ENCODE data around the gene POU2AF3.

POU2AF3 gene

GRCh38 chr11:111349191-111349695, 50.9 kb downstream of the POU2AF3 start:
- Histone ChIP-seq H3K36me3 (ENCODE audit: insufficient read depth, insufficient read length, low read length) (no peaks in the 10 kb centered on the region), H3K4me1 (ENCODE audit: insufficient read depth, insufficient read length) (no peaks in the 10 kb centered on the region), H3K27me3 (ENCODE audit: insufficient read depth, insufficient read length) (no peaks in the 10 kb centered on the region), H3K9me3 (ENCODE audit: insufficient read depth, low read length) (no peaks in the 10 kb centered on the region), H3K4me3 (ENCODE audit: insufficient read length, low read depth) (no peak overlapping the region), H3K9ac (ENCODE audit: insufficient read length, low read depth) (no peak overlapping the region)
- no peak for TF ChIP-seq YY1 (IDR thresholded peaks at IDR 0.05; ENCODE audit: insufficient read depth, insufficient read length)
- no peak for TF ChIP-seq ZNF274 (IDR thresholded peaks at IDR 0.05; ENCODE audit: low read depth, low read length)
- no peak for TF ChIP-seq SUZ12 (IDR thresholded peaks at IDR 0.05; ENCODE audit: extremely low read depth, insufficient read depth, insufficient read length)
- no peak for DNase-seq (ENCODE audit: low read depth, low spot score)

DNA sequence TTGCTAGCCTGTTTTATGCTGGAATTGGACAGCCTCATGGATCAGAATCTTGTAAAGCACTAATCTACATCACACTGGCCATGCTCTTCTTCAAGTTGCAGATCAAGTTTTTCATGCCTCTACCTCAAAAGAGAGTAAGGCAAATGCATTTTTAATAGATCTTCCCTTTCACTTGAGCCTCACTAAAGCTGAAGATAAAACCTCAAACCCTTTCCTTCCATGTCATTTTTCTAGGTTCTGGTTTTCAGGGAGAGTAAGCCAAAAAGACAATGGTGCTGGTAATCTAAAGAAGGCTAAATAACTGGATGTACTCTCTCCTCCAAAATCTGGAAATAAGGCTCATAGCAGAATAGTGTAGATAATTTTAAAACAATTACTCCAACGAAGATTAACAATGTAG, 52.5 kb downstream of the POU2AF3 start:
- H3K9ac ChIP-seq (ENCODE audit: insufficient read length, low read depth) = no peak overlapping the region
- no peaks in the 10 kb centered on the region for H3K36me3 ChIP-seq (ENCODE audit: insufficient read depth, insufficient read length, low read length)
- no peaks in the 10 kb centered on the region for H3K9me3 ChIP-seq (ENCODE audit: insufficient read depth, low read length)
- H3K27me3 ChIP-seq (ENCODE audit: insufficient read depth, insufficient read length) = no peaks in the 10 kb centered on the region
- H3K4me3 ChIP-seq (ENCODE audit: insufficient read length, low read depth) = no peak overlapping the region
- no peak for DNase-seq (ENCODE audit: low read depth, low spot score)
- H3K4me1 ChIP-seq (ENCODE audit: insufficient read depth, insufficient read length) = peaks cover 3% of the 10 kb centered on the region
- TF ChIP-seq YY1 (IDR thresholded peaks at IDR 0.05; ENCODE audit: insufficient read depth, insufficient read length) (no peak), SUZ12 (IDR thresholded peaks at IDR 0.05; ENCODE audit: extremely low read depth, insufficient read depth, insufficient read length) (no peak), ZNF274 (IDR thresholded peaks at IDR 0.05; ENCODE audit: low read depth, low read length) (no peak)

- H3K36me3 ChIP-seq (ENCODE audit: insufficient read depth, insufficient read length, low read length) = no peaks in the 10 kb centered on the region
- DNase-seq (ENCODE audit: low read depth, low spot score) = no peak
- TF ChIP-seq YY1 (IDR thresholded peaks at IDR 0.05; ENCODE audit: insufficient read depth, insufficient read length) (no peak), SUZ12 (IDR thresholded peaks at IDR 0.05; ENCODE audit: extremely low read depth, insufficient read depth, insufficient read length) (no peak), ZNF274 (IDR thresholded peaks at IDR 0.05; ENCODE audit: low read depth, low read length) (no peak)
- no peaks in the 10 kb centered on the region for H3K9me3 ChIP-seq (ENCODE audit: insufficient read depth, low read length)
- no peaks in the 10 kb centered on the region for H3K27me3 ChIP-seq (ENCODE audit: insufficient read depth, insufficient read length)
- no peak overlapping the region for H3K9ac ChIP-seq (ENCODE audit: insufficient read length, low read depth)
- H3K4me1 ChIP-seq (ENCODE audit: insufficient read depth, insufficient read length) = peaks cover 3% of the 10 kb centered on the region
- H3K4me3 ChIP-seq (ENCODE audit: insufficient read length, low read depth) = no peak overlapping the region
These were observed 53.2 kb downstream of the POU2AF3 start for GRCh38 chr11:111351374-111352055.

DNA sequence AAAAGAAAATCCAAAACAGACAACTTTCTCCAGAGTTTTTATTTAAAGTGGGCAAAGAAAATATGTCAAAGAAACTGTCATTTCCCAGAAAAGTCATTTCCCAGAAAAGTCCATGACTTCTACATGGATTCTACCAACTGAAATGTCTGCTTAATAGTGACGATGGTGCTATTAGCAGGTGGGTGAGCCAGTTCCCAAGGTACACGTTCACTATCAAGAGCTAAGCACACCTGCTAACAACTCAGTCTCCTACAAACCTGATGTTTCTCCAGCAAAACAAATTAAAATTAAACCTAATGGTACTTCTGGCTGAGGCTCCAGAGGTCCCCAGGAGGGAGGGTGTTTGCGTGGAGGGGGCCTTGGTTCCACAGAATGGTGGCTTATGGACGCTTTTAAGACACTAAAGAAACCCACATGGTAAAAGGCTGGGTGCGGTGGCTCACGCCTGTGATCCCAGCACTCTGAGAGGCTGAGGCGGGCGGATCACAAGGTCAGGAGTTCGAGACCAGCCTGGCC, 53.9 kb downstream of the POU2AF3 start:
- Histone ChIP-seq H3K9me3 (ENCODE audit: insufficient read depth, low read length) (no peaks in the 10 kb centered on the region), H3K9ac (ENCODE audit: insufficient read length, low read depth) (no peak overlapping the region), H3K36me3 (ENCODE audit: insufficient read depth, insufficient read length, low read length) (no peaks in the 10 kb centered on the region), H3K4me1 (ENCODE audit: insufficient read depth, insufficient read length) (peaks cover 3% of the 10 kb centered on the region), H3K27me3 (ENCODE audit: insufficient read depth, insufficient read length) (no peaks in the 10 kb centered on the region), H3K4me3 (ENCODE audit: insufficient read length, low read depth) (no peak overlapping the region)
- no peak for TF ChIP-seq ZNF274 (IDR thresholded peaks at IDR 0.05; ENCODE audit: low read depth, low read length)
- no peak for TF ChIP-seq SUZ12 (IDR thresholded peaks at IDR 0.05; ENCODE audit: extremely low read depth, insufficient read depth, insufficient read length)
- TF ChIP-seq YY1 (IDR thresholded peaks at IDR 0.05; ENCODE audit: insufficient read depth, insufficient read length) = no peak
- no peak for DNase-seq (ENCODE audit: low read depth, low spot score)

- H3K4me3 ChIP-seq (ENCODE audit: insufficient read length, low read depth) = no peak overlapping the region
- no peaks in the 10 kb centered on the region for H3K36me3 ChIP-seq (ENCODE audit: insufficient read depth, insufficient read length, low read length)
- H3K27me3 ChIP-seq (ENCODE audit: insufficient read depth, insufficient read length) = no peaks in the 10 kb centered on the region
- H3K9me3 ChIP-seq (ENCODE audit: insufficient read depth, low read length) = no peaks in the 10 kb centered on the region
- TF ChIP-seq ZNF274 (IDR thresholded peaks at IDR 0.05; ENCODE audit: low read depth, low read length) = no peak
- no peak for TF ChIP-seq SUZ12 (IDR thresholded peaks at IDR 0.05; ENCODE audit: extremely low read depth, insufficient read depth, insufficient read length)
- no peak for TF ChIP-seq YY1 (IDR thresholded peaks at IDR 0.05; ENCODE audit: insufficient read depth, insufficient read length)
- H3K9ac ChIP-seq (ENCODE audit: insufficient read length, low read depth) = no peak overlapping the region
- H3K4me1 ChIP-seq (ENCODE audit: insufficient read depth, insufficient read length) = peaks cover 3% of the 10 kb centered on the region
- no peak for DNase-seq (ENCODE audit: low read depth, low spot score)
These were observed 54.8 kb downstream of the POU2AF3 start for GRCh38 chr11:111352935-111353710.

DNA sequence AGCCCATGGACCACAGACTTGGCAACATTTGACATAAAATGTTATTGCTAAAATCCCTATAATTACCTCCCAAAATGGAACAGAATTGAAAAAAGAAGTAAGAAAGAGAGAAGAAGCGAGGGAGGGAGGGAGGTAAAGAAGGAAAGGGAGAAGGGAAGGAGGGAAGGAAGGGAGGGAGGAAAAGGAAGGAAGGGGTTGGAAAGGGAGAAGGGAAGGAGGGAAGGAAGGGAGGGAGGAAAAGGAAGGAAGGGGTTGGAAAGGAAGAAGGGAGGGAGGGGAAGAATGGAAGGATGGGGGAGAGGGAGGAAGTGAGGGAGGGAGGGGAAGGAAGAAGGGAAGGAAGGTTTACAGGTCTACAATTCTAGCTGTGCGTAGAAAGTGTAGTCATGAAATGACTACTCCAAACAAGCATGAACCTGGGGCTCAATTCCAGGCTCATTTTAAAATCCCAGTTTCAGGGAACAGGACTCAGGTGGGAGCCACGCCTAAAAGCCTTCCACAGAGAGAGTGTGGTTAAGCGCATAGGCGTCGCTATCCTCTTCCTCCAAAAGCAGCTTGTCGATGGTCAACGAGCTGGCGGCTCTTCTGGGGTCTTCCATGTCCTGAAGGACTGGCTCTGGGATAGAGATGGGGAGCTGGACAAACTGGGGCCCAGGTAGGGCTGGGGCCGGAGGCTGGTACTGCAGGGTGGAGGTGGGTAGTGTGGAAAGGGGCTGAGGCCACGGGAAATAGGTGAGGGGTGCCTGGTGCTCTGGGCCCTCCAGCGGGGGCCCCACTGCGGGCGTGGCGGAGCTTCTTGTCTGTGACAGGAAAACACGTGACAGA, 55.6 kb downstream of the POU2AF3 start:
- no peak for TF ChIP-seq SUZ12 (IDR thresholded peaks at IDR 0.05; ENCODE audit: extremely low read depth, insufficient read depth, insufficient read length)
- TF ChIP-seq ZNF274 (IDR thresholded peaks at IDR 0.05; ENCODE audit: low read depth, low read length) = no peak
- TF ChIP-seq YY1 (IDR thresholded peaks at IDR 0.05; ENCODE audit: insufficient read depth, insufficient read length) = no peak
- H3K9ac ChIP-seq (ENCODE audit: insufficient read length, low read depth) = no peak overlapping the region
- H3K9me3 ChIP-seq (ENCODE audit: insufficient read depth, low read length) = no peaks in the 10 kb centered on the region
- H3K4me1 ChIP-seq (ENCODE audit: insufficient read depth, insufficient read length) = peaks cover 3% of the 10 kb centered on the region
- no peak overlapping the region for H3K4me3 ChIP-seq (ENCODE audit: insufficient read length, low read depth)
- no peaks in the 10 kb centered on the region for H3K27me3 ChIP-seq (ENCODE audit: insufficient read depth, insufficient read length)
- no peaks in the 10 kb centered on the region for H3K36me3 ChIP-seq (ENCODE audit: insufficient read depth, insufficient read length, low read length)
- DNase-seq (ENCODE audit: low read depth, low spot score) = no peak
